Sigmoid colon (tissue), 7 donors: ENCODE measurements around the gene SCAP. TPM values are rescaled to one million over a fixed set of nuclear protein-coding genes. Genes with fewer than 3 reads are reported as not detected.

Experiments
- DNase-seq: peaks from one replicate; pipeline ENCODE4 v3.0.0-alpha.2; 2019
- H3K27ac ChIP-seq, 4 donors: fragments of 200-600 bp; sonication (generic); one replicate each; pipeline ENCODE4 v1.5.1; 2016 to 2019; ENCODE audit warnings: mild to moderate bottlenecking in 1 of 4
- H3K27me3 ChIP-seq, 3 donors: fragments of 200-600 bp; sonication (generic); one replicate each; pipeline ENCODE4 v1.5.1; 2019; ENCODE audit warnings: mild to moderate bottlenecking in 1 of 3
- H3K36me3 ChIP-seq, 4 donors: fragments of 200-600 bp; sonication (generic); one replicate each; pipeline ENCODE4 v1.5.1; 2016 to 2019
- H3K4me1 ChIP-seq, 4 donors: fragments of 200-600 bp; sonication (generic); one replicate each; pipeline ENCODE4 v1.5.1; 2017 to 2019
- H3K4me3 ChIP-seq, 4 donors: fragments of 200-600 bp; sonication (generic); one replicate each; pipeline ENCODE4 v1.5.1; 2017 to 2019; ENCODE audit warnings: mild to moderate bottlenecking in 2 of 4, moderate library complexity in 1 of 4
- H3K9me3 ChIP-seq, 4 donors: fragments of 200-600 bp in 3 of 4; sonication (generic) in 3 of 4; one replicate each; pipeline versions ENCODE4 v1.5.1 to v1.6.1; 2013 to 2019
- EP300 ChIP-seq, 4 donors: sonication (generic); formaldehyde crosslinking; IDR thresholded peaks; one replicate each; pipeline ENCODE4 v1.6.1; 2017; ENCODE audit warnings: antibody characterized with exemption in 4 of 4
- POLR2A ChIP-seq, 2 donors: fragments of 450-650 bp; IDR thresholded peaks; one replicate each; pipeline ENCODE4 v1.6.1; 2016; ENCODE audit warnings: antibody characterized with exemption in 2 of 2, mild to moderate bottlenecking in 2 of 2, moderate library complexity in 2 of 2
- POLR2AphosphoS5 ChIP-seq, 4 donors: sonication (generic); formaldehyde crosslinking; IDR thresholded peaks; one replicate each; pipeline ENCODE4 v1.6.1; 2017; ENCODE audit warnings: antibody characterized with exemption in 4 of 4
- WGBS, 2 donors: extraction: QIAGEN DNeasy Blood & Tissue Kit; methylation state at CpG; one replicate each; pipeline ENCODE4 v1.1.7; 2013; 5-methylcytosine and 5-hydroxymethylcytosine counted together
- intact Hi-C: fragments of 100-400 bp; cut with DNase I; formaldehyde crosslinking; loops from one replicate; pipeline ENCODE4 v1.15.1; 2023
- polyA plus RNA-seq, 3 donors: library from polyadenylated mRNA; stranded (reverse); fragments of 200-250 nt; gene quantifications; one replicate each; pipeline ENCODE4 v1.2.3, GENCODE V29; 2013
- total RNA-seq, 4 donors: library from RNA; depleted of rRNA; stranded (reverse); fragments of >200 nt; gene quantifications; one replicate each; pipeline ENCODE4 v1.1.0, GENCODE V29; 2016
- TF ChIP-seq, protein P1 (sequence below), 4 experiments: fragments of 450-650 bp in 3 of 4; fragments of 200-600 bp in 1 of 4; IDR thresholded peaks; one replicate each; pipeline ENCODE4 v1.5.1; 2016 to 2019; ENCODE audit warnings: antibody characterized with exemption in 4 of 4, mild to moderate bottlenecking in 3 of 4, moderate library complexity in 2 of 4
- donor health status: healthy with polysubstance abuse.
- donor health status: Bipolar disorder and iron deficiency.
- donor health status: healthy.

The SCAP gene
- total RNA-seq (10 to 100 TPM; 49.2 to 63.9 (median 56.9) TPM), polyA plus RNA-seq (10 to 100 TPM; 10.8 to 81.0 (median 16.9) TPM)

- DNase-seq, result peak; percentile 97
- intact Hi-C loops, result loop anchor here (1.0 to 2.0 kb wide), 2 partner anchors 33 to 54 kb away; no protein-coding TSS in a partner anchor
- H3K4me1 ChIP-seq, result peaks cover 0 to 25% (median 20%) of the 10 kb centered on the region in 4 donors
- H3K4me3 ChIP-seq, result peak within 1 kb of the TSS; percentile 75 to 97 (median 89)
- no peaks in the 10 kb centered on the region for H3K36me3 ChIP-seq
- no peaks in the 10 kb centered on the region for H3K27me3 ChIP-seq
- no peaks in the 10 kb centered on the region for H3K9me3 ChIP-seq
- TF ChIP-seq POLR2AphosphoS5 (IDR thresholded peaks at IDR 0.05), result peak; percentile 14 to 84 (median 68)
- no peak for TF ChIP-seq POLR2A (IDR thresholded peaks at IDR 0.05)
- TF ChIP-seq EP300 (IDR thresholded peaks at IDR 0.05), result no peak
- TF ChIP-seq, protein P1, sequence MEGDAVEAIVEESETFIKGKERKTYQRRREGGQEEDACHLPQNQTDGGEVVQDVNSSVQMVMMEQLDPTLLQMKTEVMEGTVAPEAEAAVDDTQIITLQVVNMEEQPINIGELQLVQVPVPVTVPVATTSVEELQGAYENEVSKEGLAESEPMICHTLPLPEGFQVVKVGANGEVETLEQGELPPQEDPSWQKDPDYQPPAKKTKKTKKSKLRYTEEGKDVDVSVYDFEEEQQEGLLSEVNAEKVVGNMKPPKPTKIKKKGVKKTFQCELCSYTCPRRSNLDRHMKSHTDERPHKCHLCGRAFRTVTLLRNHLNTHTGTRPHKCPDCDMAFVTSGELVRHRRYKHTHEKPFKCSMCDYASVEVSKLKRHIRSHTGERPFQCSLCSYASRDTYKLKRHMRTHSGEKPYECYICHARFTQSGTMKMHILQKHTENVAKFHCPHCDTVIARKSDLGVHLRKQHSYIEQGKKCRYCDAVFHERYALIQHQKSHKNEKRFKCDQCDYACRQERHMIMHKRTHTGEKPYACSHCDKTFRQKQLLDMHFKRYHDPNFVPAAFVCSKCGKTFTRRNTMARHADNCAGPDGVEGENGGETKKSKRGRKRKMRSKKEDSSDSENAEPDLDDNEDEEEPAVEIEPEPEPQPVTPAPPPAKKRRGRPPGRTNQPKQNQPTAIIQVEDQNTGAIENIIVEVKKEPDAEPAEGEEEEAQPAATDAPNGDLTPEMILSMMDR (IDR thresholded peaks at IDR 0.05), result peak; percentile 91 to 95 (median 93)
- peak within 1 kb of the TSS; percentile 81 to 87 (median 84) for H3K27ac ChIP-seq
- WGBS, 2 donors, result 3% methylated on average over 88 of the region's 88 CpGs
Measured at GRCh38 chr3:47475570-47476329, at the start of gene SCAP. TSS of gene SCAP (minus strand) at chr3:47475941. CDS start at chr3:47442993, 32,948 bp downstream.

GRCh38 chr3:47523310-47524073 lies 47.8 kb upstream of the SCAP start:
- intact Hi-C loops, result loop anchor here (5.0 to 10.0 kb wide), 2 partner anchors 51 to 139 kb away; partner anchors contain the start of gene CSPG5
- no peak overlapping the region for H3K4me3 ChIP-seq
- H3K4me1 ChIP-seq, result peaks cover 0 to 7% (median 5%) of the 10 kb centered on the region in 4 donors
- DNase-seq, result no peak
- H3K27me3 ChIP-seq, result no peaks in the 10 kb centered on the region
- WGBS, 2 donors, result 67% methylated on average over 4 of the region's 4 CpGs
- TF ChIP-seq POLR2A (IDR thresholded peaks at IDR 0.05), result no peak
- TF ChIP-seq, protein P1 (IDR thresholded peaks at IDR 0.05), result no peak
- TF ChIP-seq EP300 (IDR thresholded peaks at IDR 0.05), result no peak
- no peak for TF ChIP-seq POLR2AphosphoS5 (IDR thresholded peaks at IDR 0.05)
- H3K9me3 ChIP-seq, result no peaks in the 10 kb centered on the region
- no peak overlapping the region for H3K27ac ChIP-seq
- H3K36me3 ChIP-seq, result no peaks in the 10 kb centered on the region

DNA sequence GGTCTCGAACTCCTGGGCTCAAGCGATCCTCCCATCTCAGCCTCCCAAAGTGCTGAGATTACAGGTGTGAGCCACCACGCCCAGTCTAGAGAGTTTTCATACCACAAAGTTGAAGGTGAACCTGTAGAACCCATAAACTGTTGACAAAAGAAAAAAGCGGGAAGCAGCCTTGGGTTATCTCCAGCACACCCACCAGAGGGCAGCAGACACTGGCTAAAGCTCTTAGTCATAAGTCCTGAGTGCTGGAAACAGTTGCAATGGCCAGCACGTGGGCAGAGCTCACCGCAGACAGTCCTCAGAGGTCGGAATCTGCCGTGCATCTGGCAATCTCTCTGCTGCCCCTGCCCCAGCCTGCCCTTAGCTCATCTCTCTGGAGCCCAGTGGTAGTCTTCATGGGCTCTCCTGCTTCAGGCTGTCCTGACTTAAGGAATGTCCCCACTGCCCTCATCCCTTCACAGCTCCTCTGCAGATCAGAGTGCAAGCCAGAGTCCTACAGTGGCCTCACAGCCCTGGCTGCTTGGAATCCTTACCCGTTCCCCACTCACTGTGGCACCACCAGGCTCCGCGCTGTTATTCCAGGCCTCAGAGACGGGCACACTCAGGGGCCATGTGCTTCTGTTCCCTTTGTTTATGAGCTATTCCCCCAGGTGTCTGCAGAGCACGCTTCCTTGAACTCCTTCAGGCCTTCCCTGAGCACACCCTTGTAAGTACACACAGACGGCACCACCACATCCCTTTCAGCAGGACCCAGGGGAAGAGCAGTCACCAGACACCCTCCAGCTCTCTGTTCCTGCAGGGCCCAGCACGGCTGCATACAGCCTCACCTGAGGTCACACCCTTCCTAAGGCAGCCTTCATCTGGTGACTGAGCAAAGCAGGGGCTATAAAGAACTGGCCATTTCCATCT lies 46.6 kb upstream of the SCAP start:
- H3K4me3 ChIP-seq, result no peak overlapping the region
- intact Hi-C loops, result loop anchor here (1.0 to 10.0 kb wide), 3 partner anchors 52 to 267 kb away; partner anchors contain the start of gene CSPG5
- peak; percentile 92 for DNase-seq
- TF ChIP-seq, protein P1 (IDR thresholded peaks at IDR 0.05), result peak; percentile 87 to 95 (median 93)
- TF ChIP-seq EP300 (IDR thresholded peaks at IDR 0.05), result no peak
- TF ChIP-seq POLR2AphosphoS5 (IDR thresholded peaks at IDR 0.05), result peak in 2 of 4 donors; percentile 20 to 28
- TF ChIP-seq POLR2A (IDR thresholded peaks at IDR 0.05), result no peak
- H3K36me3 ChIP-seq, result no peaks in the 10 kb centered on the region
- no peaks in the 10 kb centered on the region for H3K9me3 ChIP-seq
- peaks cover 0 to 7% (median 5%) of the 10 kb centered on the region in 4 donors for H3K4me1 ChIP-seq
- no peaks in the 10 kb centered on the region for H3K27me3 ChIP-seq
- WGBS, 2 donors, result 26 to 38% methylated on average over 15 of the region's 15 CpGs
- H3K27ac ChIP-seq, result no peak overlapping the region

GRCh38 chr3:47520756-47521155 lies 45.0 kb upstream of the SCAP start:
- H3K27ac ChIP-seq, result no peak overlapping the region
- DNase-seq, result no peak
- no peak overlapping the region for H3K4me3 ChIP-seq
- H3K4me1 ChIP-seq, result peaks cover 0 to 7% (median 5%) of the 10 kb centered on the region in 4 donors
- no peak for TF ChIP-seq EP300 (IDR thresholded peaks at IDR 0.05)
- TF ChIP-seq POLR2AphosphoS5 (IDR thresholded peaks at IDR 0.05), result no peak
- TF ChIP-seq, protein P1 (IDR thresholded peaks at IDR 0.05), result no peak
- TF ChIP-seq POLR2A (IDR thresholded peaks at IDR 0.05), result no peak
- intact Hi-C loops, result loop anchor here (5.0 to 10.0 kb wide), 2 partner anchors 54 to 142 kb away; partner anchors contain the start of gene CSPG5
- H3K9me3 ChIP-seq, result no peaks in the 10 kb centered on the region
- H3K27me3 ChIP-seq, result no peaks in the 10 kb centered on the region
- H3K36me3 ChIP-seq, result no peaks in the 10 kb centered on the region
